Germinal center (tissue), 1 donor: ENCODE measurements around the gene SYTL1.

Source experiments
- DNase-seq: peaks from one replicate; pipeline ENCODE4 v3.0.0; 2012; ENCODE audit warnings: mixed read lengths, low spot score

The SYTL1 gene, protein sequence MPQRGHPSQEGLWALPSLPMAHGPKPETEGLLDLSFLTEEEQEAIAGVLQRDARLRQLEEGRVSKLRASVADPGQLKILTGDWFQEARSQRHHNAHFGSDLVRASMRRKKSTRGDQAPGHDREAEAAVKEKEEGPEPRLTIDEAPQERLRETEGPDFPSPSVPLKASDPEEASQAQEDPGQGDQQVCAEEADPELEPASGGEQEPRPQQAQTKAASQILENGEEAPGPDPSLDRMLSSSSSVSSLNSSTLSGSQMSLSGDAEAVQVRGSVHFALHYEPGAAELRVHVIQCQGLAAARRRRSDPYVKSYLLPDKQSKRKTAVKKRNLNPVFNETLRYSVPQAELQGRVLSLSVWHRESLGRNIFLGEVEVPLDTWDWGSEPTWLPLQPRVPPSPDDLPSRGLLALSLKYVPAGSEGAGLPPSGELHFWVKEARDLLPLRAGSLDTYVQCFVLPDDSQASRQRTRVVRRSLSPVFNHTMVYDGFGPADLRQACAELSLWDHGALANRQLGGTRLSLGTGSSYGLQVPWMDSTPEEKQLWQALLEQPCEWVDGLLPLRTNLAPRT

GRCh38 chr1:27341525-27342252 lies at the start of gene SYTL1:
SYTL1 (plus strand) TSS chr1:27342022; CDS start chr1:27345335, 3,313 bp downstream.
- DNase-seq, result peak; percentile 88

GRCh38 chr1:27292106-27292505 lies 49.7 kb upstream of the SYTL1 start:
- no peak for DNase-seq

GRCh38 chr1:27293915-27294314 lies 47.9 kb upstream of the SYTL1 start:
- DNase-seq, result no peak

DNA sequence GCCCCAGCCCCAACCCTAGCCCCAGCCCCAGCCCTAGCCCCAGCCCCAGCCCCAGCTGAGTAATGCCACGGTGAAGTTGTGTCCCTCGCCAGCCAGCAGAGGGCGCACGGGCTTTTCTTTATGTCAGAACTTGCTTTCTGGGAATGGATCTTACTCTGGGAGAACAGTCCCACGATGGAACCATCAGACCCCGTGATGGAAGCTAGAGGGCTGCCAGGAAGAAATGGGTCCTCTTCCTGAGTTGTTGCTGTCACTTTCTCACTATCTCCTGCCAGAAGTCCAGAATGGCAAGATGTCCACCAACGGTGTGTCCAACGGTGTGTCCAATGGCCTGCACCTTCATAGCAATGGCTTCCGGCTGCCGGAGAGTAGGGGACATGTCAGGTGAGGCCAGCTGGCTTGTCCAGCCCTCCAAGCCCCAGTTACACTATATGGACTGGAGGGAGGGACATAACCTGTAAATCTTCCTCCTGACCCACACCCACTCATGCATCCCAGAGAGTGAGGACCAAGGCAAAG lies 45.0 kb upstream of the SYTL1 start:
- DNase-seq, result peak; percentile 64

DNA sequence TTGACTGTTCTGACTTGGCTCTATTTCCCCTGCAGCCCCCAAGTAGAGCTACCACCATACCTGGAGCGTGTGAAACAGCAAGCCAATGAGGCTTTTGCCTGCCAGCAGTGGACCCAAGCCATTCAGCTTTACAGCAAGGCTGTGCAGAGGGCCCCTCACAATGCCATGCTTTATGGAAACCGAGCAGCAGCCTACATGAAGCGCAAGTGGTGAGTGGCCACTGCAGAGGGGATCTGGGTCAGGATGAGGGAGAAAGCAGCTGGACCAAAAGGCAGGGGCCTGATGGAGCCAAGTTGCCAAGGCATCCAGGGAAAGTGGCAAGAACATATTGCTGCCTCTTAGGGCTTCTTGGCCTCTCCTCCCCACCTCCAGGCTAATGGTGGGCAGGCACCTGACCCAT lies 43.9 kb upstream of the SYTL1 start:
- no peak for DNase-seq

DNA sequence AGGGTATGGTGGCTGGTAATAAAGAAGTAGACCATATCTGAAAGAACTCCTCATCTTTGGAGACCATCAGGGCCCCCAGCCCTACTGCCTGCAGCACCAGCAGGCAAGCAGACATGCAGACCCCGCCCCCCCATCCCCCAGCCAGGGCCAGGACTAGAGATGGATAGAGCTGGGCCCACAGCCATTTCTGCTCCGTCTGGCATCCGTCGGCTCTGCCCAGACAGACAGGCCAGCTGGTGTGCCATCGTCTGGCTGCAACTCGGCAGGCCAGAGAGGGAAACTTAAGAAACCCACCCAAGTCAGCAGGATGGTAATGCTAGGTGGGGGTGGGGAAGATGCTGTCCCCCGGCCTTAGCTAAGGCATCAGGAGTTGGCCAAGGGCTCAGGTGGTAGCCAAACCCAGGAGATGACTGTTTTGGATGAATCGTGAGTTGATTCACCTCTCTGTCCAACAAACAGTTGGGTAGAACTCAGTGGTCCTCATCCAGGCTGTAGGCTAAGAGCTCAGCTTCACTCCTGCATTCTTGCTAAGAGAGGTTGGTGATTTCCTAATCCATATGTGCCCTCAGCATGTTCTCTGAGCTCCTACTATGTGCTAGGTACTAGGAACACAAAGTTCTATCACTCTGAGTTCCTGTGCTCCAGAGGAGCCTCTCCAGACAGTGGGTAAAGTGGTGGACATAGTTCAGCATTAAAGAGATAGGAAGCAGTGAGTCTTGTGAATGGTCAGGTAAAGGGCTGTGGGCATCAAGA lies 43.0 kb upstream of the SYTL1 start:
- no peak for DNase-seq

DNA sequence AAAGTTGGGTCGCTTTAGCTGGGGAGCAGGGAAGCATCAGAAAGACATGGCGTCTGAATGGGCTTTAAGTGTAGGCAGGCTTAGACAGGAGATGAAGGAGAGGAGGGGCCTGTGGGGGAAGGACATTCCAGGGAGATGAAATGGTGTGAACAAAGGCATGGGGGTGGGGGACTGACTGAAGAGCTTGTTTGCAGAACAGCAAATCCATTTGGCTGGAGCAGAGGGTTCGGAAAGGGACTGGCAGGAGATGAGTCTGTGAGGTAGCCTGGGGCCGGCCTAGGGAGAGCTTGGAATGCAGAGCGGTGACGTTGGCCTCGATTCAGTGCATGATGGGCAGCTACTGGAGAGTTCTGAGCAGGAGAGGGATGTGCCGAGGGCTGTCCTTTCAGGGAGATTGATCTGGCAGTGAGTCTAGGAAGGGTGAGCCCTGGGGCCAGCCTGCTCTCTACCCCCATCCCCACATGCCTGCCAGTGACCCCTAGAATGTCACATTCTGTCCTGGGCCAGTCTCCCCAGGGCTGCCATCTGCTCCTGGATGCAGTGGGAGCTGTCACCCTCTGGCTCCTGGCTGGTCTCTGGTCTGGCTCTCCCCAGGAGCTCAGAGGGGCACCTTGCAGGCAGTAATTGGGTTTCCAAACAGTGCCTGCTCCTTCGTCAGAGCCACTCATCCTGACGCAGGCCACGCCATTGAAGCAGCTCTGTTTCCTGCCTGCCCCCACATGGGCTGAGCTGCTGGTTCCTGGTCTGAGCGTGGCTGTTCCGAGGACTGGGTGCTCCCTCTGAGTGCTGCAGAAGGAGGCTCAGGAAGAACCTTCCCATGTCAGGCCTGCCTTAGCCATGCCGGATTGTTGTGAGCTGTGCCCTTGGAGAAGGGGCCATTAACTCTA lies 42.2 kb upstream of the SYTL1 start:
- no peak for DNase-seq

DNA sequence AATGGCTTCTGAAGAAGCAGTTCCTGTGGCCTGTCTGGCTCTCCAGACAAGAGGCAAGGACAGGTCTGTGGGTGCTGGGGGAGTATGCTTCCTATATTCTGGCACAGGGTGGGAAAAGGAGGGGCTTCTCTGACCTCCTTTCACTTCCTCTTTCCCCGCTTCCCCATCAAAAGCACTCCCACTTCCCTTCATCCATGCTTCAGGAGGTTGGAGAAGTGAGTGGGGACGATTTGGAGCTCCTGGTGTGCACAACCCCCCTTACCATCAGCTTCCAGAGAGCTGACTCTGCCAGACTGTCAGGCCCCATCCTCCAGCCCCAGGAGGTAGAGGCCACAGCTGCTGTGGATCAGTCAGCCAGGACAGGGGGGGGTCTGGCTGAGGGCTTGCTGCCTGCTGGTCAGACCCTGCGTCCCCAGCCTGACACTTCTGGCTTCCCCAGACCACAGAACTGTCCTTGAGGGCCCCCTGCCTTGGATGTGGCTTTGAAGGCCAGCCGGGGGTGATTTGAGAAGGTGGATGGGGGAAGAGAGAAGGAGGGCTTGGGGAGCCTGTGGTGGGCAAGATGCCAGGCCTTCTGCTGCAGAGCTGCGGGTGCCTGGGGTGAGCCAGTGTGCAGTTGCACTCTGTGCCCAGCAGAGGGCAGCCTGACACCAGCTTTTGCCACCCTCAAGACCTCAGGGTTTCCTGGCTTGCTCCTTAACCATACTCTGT lies 41.3 kb upstream of the SYTL1 start:
- DNase-seq, result peak; percentile 84

DNA sequence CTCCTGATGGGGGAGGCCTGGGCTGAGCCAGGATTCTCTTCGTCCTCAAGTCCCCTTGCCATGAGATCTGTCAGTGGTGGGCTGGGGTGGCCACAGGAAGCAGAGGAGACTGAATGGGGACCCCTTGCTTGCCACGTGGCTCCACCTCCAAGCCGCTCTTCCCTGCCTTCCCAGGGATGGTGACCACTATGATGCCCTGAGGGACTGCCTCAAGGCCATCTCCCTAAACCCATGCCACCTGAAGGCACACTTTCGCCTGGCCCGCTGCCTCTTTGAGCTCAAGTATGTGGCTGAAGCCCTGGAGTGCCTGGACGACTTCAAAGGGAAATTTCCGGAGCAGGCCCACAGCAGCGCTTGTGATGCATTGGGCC lies 40.8 kb upstream of the SYTL1 start:
- no peak for DNase-seq

GRCh38 chr1:27301582-27302199 lies 40.1 kb upstream of the SYTL1 start:
- DNase-seq, result no peak

DNA sequence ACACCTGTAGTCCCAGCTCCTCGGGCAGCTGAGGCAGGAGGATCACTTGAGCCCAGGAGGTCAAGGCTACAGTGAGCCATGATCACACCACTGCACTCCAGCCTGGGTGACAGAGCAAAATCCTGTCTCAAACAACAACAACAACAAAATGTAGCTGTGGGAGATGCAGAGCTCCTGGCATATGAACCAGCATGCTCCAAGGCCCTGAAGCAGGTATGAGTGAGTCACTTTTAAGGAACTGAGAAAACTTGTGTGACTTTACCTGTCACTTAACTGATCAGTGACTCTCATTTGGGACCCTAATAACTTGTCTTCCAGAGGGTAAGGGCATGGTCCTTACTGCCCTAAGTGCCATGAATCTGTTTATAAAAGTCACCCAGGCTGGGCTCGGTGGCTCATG lies 39.2 kb upstream of the SYTL1 start:
- DNase-seq, result no peak

DNA sequence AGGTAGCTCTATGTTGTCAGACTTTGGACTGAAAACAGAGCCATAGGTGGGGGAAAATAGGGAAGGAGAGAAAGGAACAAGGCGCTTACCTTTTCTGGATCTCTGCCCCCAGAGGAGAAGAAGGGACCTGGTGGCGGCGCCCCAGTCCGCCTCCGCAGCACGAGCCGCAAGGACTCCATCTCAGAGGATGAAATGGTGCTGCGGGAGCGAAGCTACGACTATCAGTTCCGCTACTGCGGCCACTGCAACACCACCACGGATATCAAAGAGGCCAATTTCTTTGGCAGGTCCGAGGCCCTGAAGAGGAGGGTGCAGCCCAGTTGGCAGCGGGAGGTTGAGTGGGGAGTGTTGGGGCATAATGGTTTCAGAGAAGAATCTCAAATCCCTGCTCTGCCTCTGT lies 38.3 kb upstream of the SYTL1 start:
- no peak for DNase-seq

DNA sequence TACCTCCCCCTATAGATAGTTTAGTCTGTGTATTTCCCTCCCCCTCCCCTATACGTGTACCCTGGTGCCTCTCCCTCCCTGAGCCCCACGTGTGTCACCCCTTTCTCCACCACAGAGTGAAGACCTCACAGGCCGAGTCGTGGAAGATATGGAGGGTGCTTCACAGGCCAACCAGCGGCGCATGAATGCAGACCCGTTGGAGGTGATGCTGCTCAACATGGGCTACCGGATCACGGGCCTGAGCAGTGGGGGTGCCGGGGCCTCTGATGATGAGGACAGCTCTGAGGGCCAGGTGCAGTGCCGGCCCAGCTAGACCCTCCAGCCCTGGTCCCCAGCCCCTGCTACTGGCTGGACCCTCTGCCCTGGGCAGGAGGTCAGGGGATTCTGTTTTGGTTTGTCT lies 35.8 kb upstream of the SYTL1 start:
- DNase-seq, result no peak

- no peak for DNase-seq
Measured at GRCh38 chr1:27306892-27307761, 34.7 kb upstream of the SYTL1 start.

GRCh38 chr1:27307874-27308598 lies 33.8 kb upstream of the SYTL1 start:
- no peak for DNase-seq

DNA sequence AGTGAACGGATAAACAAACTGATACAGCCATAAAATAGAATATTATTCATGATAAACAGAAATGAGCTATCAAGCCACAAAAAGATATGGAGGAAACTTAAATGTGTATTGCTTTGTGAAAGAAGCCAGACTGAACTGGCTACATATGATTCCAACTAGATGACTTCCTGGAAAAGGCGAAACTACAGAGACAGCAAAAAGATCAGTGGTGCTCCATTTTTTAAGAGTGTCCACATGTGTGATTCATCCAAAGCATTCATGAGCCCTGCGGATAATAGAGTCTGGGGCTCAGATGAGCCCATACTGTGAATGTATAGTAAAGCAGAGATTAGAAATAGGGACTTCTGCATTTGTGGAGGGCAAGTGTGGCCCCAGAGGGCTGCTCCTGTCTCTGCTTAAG lies 27.7 kb upstream of the SYTL1 start:
- no peak for DNase-seq

- no peak for DNase-seq
Measured at GRCh38 chr1:27314737-27315136, 27.1 kb upstream of the SYTL1 start.

- no peak for DNase-seq
Measured at GRCh38 chr1:27316860-27317259, 25.0 kb upstream of the SYTL1 start.
